Measurements from ENCODE around the gene SELENOH.
A peak's percentile ranks its signal among the peaks of the same experiment; 100 is the strongest.

Gene SELENOH

GRCh38 chr11:57729479-57729878 is 11.8 kb upstream of the SELENOH start:
- H3K4me3 ChIP-seq (ENCODE audit: low read depth, low read length): no peak overlapping the region
- DNase-seq (ENCODE audit: low read depth): no peak
- TF ChIP-seq CTCF (conservative IDR thresholded peaks at IDR 0.05; ENCODE audit: low read depth, low read length): no peak

- no peak for TF ChIP-seq CTCF (conservative IDR thresholded peaks at IDR 0.05; ENCODE audit: low read depth, low read length)
- no peak overlapping the region for H3K4me3 ChIP-seq (ENCODE audit: low read depth, low read length)
- no peak for DNase-seq (ENCODE audit: low read depth)
Measured at GRCh38 chr11:57732661-57733060, 8.6 kb upstream of the SELENOH start.

- peak; percentile 9 for DNase-seq (ENCODE audit: low read depth)
- H3K4me3 ChIP-seq (ENCODE audit: low read depth, low read length): no peak overlapping the region
- no peak for TF ChIP-seq CTCF (conservative IDR thresholded peaks at IDR 0.05; ENCODE audit: low read depth, low read length)
Measured at GRCh38 chr11:57735619-57736298, 5.5 kb upstream of the SELENOH start.

- peak overlapping the region; percentile 76 for H3K4me3 ChIP-seq (ENCODE audit: low read depth, low read length)
Measured at GRCh38 chr11:57742087-57742452, 779 bp downstream of the SELENOH start.

GRCh38 chr11:57744357-57744756 is 3.1 kb downstream of the SELENOH start:
- DNase-seq (ENCODE audit: low read depth): no peak
- H3K4me3 ChIP-seq (ENCODE audit: low read depth, low read length): no peak overlapping the region
- no peak for TF ChIP-seq CTCF (conservative IDR thresholded peaks at IDR 0.05; ENCODE audit: low read depth, low read length)

More at GRCh38 chr11:57742087-57742452, 779 bp downstream of the SELENOH start:
- TF ChIP-seq CTCF (conservative IDR thresholded peaks at IDR 0.05; ENCODE audit: low read depth, low read length): no peak
- no peak for DNase-seq (ENCODE audit: low read depth)

- DNase-seq (ENCODE audit: low read depth): no peak
- H3K4me3 ChIP-seq (ENCODE audit: low read depth, low read length): no peak overlapping the region
- TF ChIP-seq CTCF (conservative IDR thresholded peaks at IDR 0.05; ENCODE audit: low read depth, low read length): no peak
Measured at GRCh38 chr11:57745206-57745605, 3.9 kb downstream of the SELENOH start.

- DNase-seq (ENCODE audit: low read depth): no peak
- TF ChIP-seq CTCF (conservative IDR thresholded peaks at IDR 0.05; ENCODE audit: low read depth, low read length): no peak
Measured at GRCh38 chr11:57746920-57747319, 5.6 kb downstream of the SELENOH start.

More at GRCh38 chr11:57746920-57747319, 5.6 kb downstream of the SELENOH start:
- no peak overlapping the region for H3K4me3 ChIP-seq (ENCODE audit: low read depth, low read length)
